Left hindlimb (tissue), 1 donor: ENCODE measurements around the gene NELL1.

ENCODE experiments used
- DNase-seq: peaks from one replicate; pipeline ENCODE4 v3.0.0-alpha.2; 2018

NELL1 gene

DNA sequence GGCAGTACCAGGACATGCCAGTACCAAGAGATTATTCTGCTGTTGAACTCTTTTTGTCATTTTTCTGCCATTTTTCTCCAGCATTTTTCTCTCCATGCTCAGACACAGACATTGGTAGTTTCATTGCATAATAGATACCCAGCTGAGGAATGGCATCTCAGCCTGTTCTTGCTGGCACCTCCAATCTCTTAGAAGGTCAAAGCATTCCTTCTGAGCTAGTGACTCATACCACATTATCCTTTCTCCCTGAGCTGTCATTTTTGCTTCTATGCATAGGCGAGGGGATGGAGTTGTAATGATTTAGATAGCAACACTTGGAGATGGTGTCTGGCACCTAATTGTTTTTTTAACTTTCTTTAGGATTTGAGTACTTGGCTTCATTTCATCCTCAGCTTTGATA lies 321.1 kb downstream of the NELL1 start:
- no peak for DNase-seq

GRCh38 chr11:20991471-20991870 lies 322.1 kb downstream of the NELL1 start:
- no peak for DNase-seq

DNA sequence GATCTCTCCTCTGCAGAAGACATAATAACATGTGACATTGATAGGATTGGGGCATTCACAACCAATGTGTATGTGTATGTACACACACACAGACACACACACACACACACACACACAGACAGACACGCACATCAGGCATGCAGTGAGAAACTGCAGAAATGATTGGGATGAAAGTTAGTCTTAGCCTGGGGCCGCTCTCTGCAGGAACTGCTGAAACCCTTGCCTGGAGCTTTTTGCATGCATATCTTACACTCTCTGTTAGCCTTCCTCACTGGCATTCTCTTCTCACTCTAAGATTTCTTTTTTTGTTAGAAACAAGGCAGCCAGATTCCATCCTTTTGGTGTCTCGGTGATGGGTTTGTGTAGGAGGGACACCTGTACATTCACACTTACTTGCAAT lies 337.9 kb downstream of the NELL1 start:
- DNase-seq, result no peak

GRCh38 chr11:21018248-21018647 lies 348.9 kb downstream of the NELL1 start:
- no peak for DNase-seq

DNA sequence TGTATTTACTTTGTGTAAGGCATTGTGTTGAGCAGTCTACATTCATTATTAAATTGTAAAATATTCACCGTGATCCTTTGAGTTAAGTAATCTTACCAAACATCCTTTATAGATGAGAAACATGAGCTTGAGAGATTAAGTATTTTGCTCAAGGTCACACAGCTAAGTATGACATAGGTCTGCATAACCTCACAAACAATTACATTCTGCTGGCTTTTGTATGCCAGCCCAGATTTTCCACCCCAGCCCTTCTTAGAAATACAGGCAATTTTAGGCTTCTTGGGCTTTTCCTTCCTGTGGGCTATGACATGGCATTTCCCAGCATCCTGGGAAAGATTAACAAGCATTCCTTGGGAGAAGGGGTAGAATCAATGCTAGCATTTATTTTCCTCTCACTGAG lies 357.3 kb downstream of the NELL1 start:
- DNase-seq, result no peak

DNA sequence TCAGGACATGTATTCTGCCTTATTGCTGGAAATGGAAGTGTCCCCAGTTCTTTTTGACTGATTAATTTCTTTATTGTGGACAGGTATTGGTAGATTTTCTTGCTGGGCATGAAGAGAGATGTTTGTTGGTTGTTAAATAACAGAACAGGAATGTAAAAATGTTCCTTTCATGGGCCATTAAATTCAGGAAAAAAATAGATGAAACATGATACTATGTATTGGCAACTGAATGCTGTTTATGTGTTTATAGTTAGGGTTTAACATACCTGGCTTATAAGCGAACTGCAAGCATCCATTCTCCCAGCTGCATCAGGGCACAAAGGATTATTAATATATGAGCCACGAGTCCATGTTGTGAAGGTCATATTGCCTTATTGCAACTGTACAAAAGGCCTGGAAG lies 368.5 kb downstream of the NELL1 start:
- no peak for DNase-seq

GRCh38 chr11:21038801-21039200 lies 369.4 kb downstream of the NELL1 start:
- DNase-seq, result no peak

- DNase-seq, result no peak
Measured at GRCh38 chr11:21040630-21041029, 371.2 kb downstream of the NELL1 start.

DNA sequence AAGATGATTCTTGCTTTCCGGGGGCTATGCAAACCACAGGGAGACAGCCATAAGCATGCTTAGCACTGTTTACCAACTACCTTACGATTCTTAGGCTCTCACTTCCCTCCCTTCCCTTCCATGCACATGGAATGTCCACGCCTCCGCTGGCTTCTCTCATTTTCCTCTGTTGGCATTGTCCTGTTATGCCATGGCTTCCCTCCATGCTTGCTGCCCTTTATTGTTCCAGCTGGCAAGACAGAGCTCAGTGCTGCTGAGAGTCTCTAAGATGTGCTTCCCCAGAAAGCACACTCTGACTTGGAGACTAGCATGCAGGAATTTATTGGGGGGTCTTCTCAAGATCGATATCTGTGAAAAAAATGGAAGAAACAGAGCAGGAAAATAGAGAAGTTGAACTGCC lies 379.2 kb downstream of the NELL1 start:
- DNase-seq, result no peak

- DNase-seq, result no peak
Measured at GRCh38 chr11:21053466-21053865, 384.1 kb downstream of the NELL1 start.

DNA sequence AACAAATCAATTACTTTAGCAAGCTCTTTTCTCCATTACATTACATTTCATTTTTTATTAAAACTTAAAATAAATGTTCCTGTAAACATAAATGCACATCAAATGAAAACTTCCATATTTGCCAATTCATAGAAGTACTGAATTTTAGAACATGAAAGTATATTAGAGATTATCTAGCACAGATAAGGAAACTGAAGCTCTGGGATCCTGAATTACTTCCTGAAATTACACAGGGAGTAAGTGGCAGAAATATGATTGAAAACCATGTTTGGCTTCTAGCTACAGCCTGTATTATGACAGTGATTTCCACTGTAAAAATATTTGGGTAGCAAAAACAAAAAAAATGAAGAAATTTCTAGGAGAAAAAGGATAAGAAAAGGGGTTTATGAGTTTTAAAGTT lies 387.3 kb downstream of the NELL1 start:
- DNase-seq, result no peak

GRCh38 chr11:21059879-21060278 lies 390.5 kb downstream of the NELL1 start:
- no peak for DNase-seq

DNA sequence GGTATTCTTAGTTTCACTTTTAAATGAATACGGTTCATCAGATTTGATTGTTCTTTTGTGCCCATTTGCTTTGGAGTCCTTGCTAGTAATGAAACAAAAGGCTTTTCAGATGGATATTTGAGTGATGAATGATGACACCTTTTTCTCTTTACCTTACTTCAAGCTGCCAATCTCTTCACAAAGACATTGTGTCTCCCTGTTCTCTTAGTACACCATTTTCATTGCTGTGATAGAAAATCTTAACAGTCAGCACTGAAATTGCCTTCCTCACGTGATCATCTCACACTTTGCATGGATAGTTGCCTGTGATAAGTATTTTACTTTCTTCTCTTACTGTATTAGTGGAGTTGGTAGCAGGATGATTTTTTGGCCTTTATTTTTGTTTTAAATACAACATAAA lies 396.6 kb downstream of the NELL1 start:
- no peak for DNase-seq

DNA sequence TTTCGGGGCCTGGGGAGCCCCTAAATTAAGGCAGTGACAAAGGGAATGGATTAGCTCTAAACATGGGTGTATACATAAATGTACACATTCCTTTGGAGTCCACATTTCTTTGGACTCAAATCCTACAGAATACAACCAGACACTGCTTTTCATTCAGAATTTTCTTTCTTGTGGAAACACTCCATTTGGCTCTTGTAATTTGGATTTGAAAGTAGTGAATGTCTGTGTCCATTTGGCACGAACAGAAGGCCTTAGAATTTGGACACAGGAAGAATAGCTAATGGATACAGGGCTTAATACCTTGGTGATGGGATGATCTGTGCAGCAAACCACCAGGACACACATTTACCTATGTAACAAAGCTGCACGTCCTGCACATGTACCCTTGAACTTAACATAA lies 399.5 kb downstream of the NELL1 start:
- DNase-seq, result no peak

GRCh38 chr11:21069909-21070308 lies 400.5 kb downstream of the NELL1 start:
- DNase-seq, result no peak

DNA sequence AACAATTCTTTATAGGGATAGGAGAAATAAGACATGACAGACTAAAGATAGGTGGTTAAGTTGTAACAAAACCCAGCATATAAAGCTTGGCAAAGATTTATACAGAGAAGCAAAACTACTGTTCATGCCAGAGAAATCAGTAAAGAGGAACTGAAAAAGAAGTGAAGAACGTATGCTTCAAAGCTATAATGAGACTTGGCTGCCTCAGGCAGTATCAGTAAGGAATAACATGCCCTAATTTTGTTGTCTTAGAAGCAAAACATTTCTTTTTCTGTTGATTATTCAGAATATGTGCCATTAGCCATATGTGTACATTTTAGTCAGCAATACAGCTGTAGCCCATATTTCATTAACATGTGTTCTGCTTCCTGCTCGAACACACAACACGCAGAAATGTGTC lies 403.2 kb downstream of the NELL1 start:
- no peak for DNase-seq

DNA sequence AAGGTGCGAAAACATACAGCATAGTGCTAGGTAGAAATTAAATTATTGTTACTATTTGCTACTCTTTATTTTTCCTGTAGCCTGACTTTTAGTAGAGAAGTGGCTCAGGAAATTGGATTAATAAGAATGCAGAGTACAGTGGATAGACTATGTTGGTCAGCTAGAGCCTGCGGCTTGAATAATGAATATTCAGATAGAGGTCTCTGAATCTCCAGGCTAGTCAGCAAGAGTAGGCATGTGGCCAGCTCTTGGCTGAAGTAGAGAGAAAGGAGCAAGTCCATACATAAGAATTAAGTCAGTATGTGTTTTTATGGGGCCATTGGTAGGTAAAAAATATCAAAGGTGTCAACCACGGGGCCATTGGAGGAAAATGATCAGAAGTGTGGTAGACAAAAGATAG lies 413.5 kb downstream of the NELL1 start:
- DNase-seq, result no peak

- DNase-seq, result no peak
Measured at GRCh38 chr11:21088930-21089329, 419.5 kb downstream of the NELL1 start.

DNA sequence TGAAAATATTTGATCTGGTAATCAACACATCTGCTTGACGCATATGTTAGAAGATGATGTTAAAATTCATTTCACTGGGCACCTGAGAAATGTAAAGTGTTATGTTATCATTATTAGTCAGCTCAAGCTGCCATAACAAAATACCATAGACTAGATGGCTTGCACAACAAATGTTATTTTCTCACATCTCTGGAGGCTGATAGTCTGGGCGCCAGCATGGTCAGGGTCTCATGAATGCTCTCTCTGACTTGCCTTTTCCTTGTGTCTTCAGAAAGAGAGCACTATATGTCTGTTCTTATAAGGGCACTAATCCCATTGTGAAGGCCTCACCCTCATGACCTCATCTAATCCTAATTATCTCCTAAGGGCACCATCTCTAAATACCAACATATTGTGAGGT lies 435.3 kb downstream of the NELL1 start:
- DNase-seq, result no peak

- DNase-seq, result no peak
Measured at GRCh38 chr11:21105196-21105917, 436.0 kb downstream of the NELL1 start.

GRCh38 chr11:21109341-21109740 lies 440.0 kb downstream of the NELL1 start:
- no peak for DNase-seq

DNA sequence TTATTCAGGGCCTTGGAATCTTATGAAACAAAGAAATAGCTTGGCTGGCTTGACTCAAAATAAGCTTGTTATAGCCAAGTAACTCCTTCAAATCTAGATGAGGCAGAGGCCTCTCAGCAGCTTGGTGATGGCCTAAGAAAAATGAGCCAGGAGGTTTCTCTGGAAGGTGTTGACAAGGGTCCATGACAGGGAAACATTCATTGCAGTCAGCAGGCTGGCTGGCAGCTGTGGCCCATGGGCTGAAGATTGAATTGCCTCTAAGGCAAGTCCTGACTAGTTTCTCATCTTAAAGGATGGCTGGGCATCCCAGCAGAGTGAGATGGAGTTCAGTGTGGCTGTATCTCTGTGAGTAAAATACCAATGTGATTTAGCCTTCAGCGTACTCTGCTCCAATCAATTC lies 441.0 kb downstream of the NELL1 start:
- no peak for DNase-seq

DNA sequence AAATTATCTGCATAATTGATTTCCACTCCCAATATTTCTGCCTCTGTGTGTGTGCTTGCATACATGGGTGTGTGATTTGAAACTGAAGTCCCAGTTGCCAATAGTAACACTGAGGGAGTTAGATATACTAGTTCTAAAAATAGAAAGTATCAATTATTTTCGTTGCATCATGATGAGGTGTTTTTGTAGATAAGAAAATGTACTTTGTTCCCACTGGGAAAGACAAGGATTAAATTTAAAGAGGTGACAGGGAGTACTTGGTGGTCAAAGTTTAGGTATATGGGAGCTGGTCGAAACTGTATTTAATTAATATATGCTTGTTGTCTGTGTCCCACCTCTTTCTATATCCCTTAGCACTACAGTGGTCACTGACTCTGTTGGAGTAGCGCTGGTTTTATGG lies 444.5 kb downstream of the NELL1 start:
- DNase-seq, result no peak

DNA sequence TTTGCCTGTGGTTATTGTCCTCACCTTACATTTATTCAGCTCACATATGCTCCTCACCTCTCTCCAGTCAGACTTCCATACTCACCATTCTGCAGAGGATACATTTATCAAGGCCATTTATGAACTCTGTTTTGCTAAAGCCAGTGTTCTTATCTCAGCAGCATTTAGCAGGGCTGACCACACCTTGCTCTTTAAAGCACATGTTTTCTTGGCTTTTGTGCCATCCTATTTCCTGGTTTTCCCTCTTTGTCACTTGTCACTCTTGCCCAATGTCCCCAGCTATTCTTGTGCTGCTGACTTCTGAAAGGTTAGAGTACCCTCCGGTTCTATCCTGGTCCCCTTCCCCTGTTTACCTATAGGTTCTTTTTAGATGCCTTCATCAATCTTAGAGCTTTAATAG lies 446.6 kb downstream of the NELL1 start:
- DNase-seq, result no peak

GRCh38 chr11:21119411-21119810 lies 450.0 kb downstream of the NELL1 start:
- no peak for DNase-seq

- DNase-seq, result no peak
Measured at GRCh38 chr11:21121991-21122390, 452.6 kb downstream of the NELL1 start.
